Gastrocnemius medialis (tissue), 4 donors: ENCODE measurements around the gene SPDYE17.
"Not testable (repeated sequence)": the region's sequence is repeated elsewhere in the genome, so short reads cannot be mapped to it uniquely, and the experiment has no call there.

Experiments used
- CTCF ChIP-seq, 5 experiments: fragments of 450-650 bp in 3 of 5; fragments of 200-600 bp in 2 of 5; sonication (generic) in 2 of 5; IDR thresholded peaks in 4 of 5; conservative IDR thresholded peaks in 1 of 5; 1 replicate in 4 of 5; 2 replicates in 1 of 5; pipeline ENCODE4 v1.5.1; 2016 to 2019; ENCODE audit warnings: antibody characterized with exemption in 5 of 5, mild to moderate bottlenecking in 3 of 5, moderate library complexity in 3 of 5
- POLR2A ChIP-seq, 2 donors: fragments of 450-650 bp; IDR thresholded peaks; one replicate each; pipeline ENCODE4 v1.6.1; 2017; ENCODE audit warnings: antibody characterized with exemption in 2 of 2, mild to moderate bottlenecking in 2 of 2, moderate library complexity in 2 of 2

- TF ChIP-seq CTCF (IDR thresholded peaks at IDR 0.05 in 4 of 5, conservative IDR thresholded peaks at IDR 0.05 in 1 of 5); POLR2A (IDR thresholded peaks at IDR 0.05): not testable (repeated sequence)
These were observed 50.8 kb downstream of the SPDYE17 start for GRCh38 chr7:76981187-76981970.
